OCI-LY1 (cell line): ENCODE results near the gene IL1RAPL1.

Source experiments
- H2AFZ ChIP-seq: fragments of 200-600 bp; sonication (generic), shearing (Covaris generic); 2 replicates; pipeline ENCODE4 v1.6.0; 2014; ENCODE audit warnings: antibody characterized with exemption, mild to moderate bottlenecking, low read length
- H3F3A ChIP-seq: fragments of 200-600 bp; sonication (generic), shearing (Covaris generic); 2 replicates; pipeline ENCODE4 v1.6.0; 2014; ENCODE audit warnings: mild to moderate bottlenecking, antibody characterized with exemption, low read length, moderate library complexity; ENCODE audit not compliant: insufficient read depth
- H3K27ac ChIP-seq: fragments of 200-600 bp; sonication (generic); 2 replicates; pipeline ENCODE4 v1.5.1; 2014; ENCODE audit warnings: low read length, mixed run types, mild to moderate bottlenecking, low read depth; ENCODE audit not compliant: poor library complexity, severe bottlenecking
- H3K27me3 ChIP-seq: fragments of 200-600 bp; sonication (generic); 2 replicates; pipeline ENCODE4 v1.6.0; 2014; ENCODE audit warnings: antibody characterized with exemption, mild to moderate bottlenecking, low read length, moderate library complexity; ENCODE audit not compliant: insufficient read depth
- H3K36me3 ChIP-seq: fragments of 200-600 bp; sonication (generic); 2 replicates; pipeline ENCODE4 v1.6.1; 2014; ENCODE audit warnings: mild to moderate bottlenecking, antibody characterized with exemption, low read length, moderate library complexity, mixed read lengths; ENCODE audit not compliant: insufficient read depth
- H3K4me1 ChIP-seq: fragments of 200-600 bp; sonication (generic); 2 replicates; pipeline ENCODE4 v1.5.1; 2014; ENCODE audit warnings: mild to moderate bottlenecking, low read length, moderate library complexity; ENCODE audit not compliant: insufficient read depth, severe bottlenecking
- H3K4me2 ChIP-seq: fragments of 200-600 bp; sonication (generic), shearing (Covaris generic); 2 replicates; pipeline ENCODE4 v1.6.1; 2014; ENCODE audit warnings: low read length
- H3K4me3 ChIP-seq: fragments of 200-600 bp; sonication (generic); 2 replicates; pipeline ENCODE4 v1.5.1; 2014; ENCODE audit warnings: low read length, low read depth, mild to moderate bottlenecking, mixed read lengths; ENCODE audit not compliant: poor library complexity, severe bottlenecking
- H3K79me2 ChIP-seq: fragments of 200-600 bp; shearing (Covaris generic); 2 replicates; pipeline ENCODE4 v1.6.1; 2016; ENCODE audit warnings: mixed run types, low read length, mixed read lengths; ENCODE audit not compliant: insufficient read depth
- H3K9ac ChIP-seq: fragments of 200-600 bp; sonication (generic), shearing (Covaris generic); 2 replicates; pipeline ENCODE4 v1.6.1; 2014; ENCODE audit warnings: mild to moderate bottlenecking, low read length, mixed read lengths
- H3K9me2 ChIP-seq: fragments of 200-600 bp; sonication (generic), shearing (Covaris generic); 2 replicates; pipeline ENCODE4 v1.6.1; 2014; ENCODE audit warnings: low read depth, mild to moderate bottlenecking, low read length, mixed read lengths
- H3K9me3 ChIP-seq: fragments of 200-600 bp; shearing (Covaris generic); 2 replicates; pipeline ENCODE4 v1.6.1; 2014; ENCODE audit warnings: low read length, mixed read lengths
- H4K20me1 ChIP-seq: fragments of 200-600 bp; sonication (generic), shearing (Covaris generic); 2 replicates; pipeline ENCODE4 v1.6.0; 2016; ENCODE audit warnings: mild to moderate bottlenecking, low read length; ENCODE audit not compliant: insufficient read depth
- CTCF ChIP-seq: fragments of 200-600 bp; sonication (generic), shearing (Covaris generic); IDR thresholded peaks from 2 replicates; pipeline ENCODE4 v1.5.1; 2017; ENCODE audit warnings: mild to moderate bottlenecking, antibody characterized with exemption, low read length, moderate library complexity, mixed read lengths
- EZH2 ChIP-seq: fragments of 200-600 bp; sonication (generic), shearing (Covaris generic); IDR thresholded peaks from 2 replicates; pipeline ENCODE4 v1.8.0; 2017; ENCODE audit warnings: borderline replicate concordance, mixed run types, mild to moderate bottlenecking, antibody characterized with exemption, low read length, moderate library complexity, mixed read lengths

Gene IL1RAPL1

GRCh38 chrX:28595346-28595745 is 8.1 kb downstream of the IL1RAPL1 start:
- Histone ChIP-seq H3K9ac (no peak overlapping the region), H3K27ac (no peak overlapping the region), H3K79me2 (no peaks in the 10 kb centered on the region), H3K4me1 (no peaks in the 10 kb centered on the region), H2AFZ (no peak overlapping the region), H4K20me1 (no peaks in the 10 kb centered on the region), H3F3A (no peaks in the 10 kb centered on the region), H3K27me3 (no peaks in the 10 kb centered on the region), H3K9me2 (no peaks in the 10 kb centered on the region), H3K36me3 (no peaks in the 10 kb centered on the region), H3K4me2 (no peak overlapping the region), H3K4me3 (no peak overlapping the region), H3K9me3 (no peaks in the 10 kb centered on the region)
- TF ChIP-seq EZH2 (no peak), CTCF (no peak)

GRCh38 chrX:28599957-28600356 is 12.7 kb downstream of the IL1RAPL1 start:
- H3K4me3 ChIP-seq, result no peak overlapping the region
- no peak overlapping the region for H3K4me2 ChIP-seq
- H3K36me3 ChIP-seq, result no peaks in the 10 kb centered on the region
- H3F3A ChIP-seq, result no peaks in the 10 kb centered on the region
- H2AFZ ChIP-seq, result no peak overlapping the region
- H4K20me1 ChIP-seq, result no peaks in the 10 kb centered on the region
- no peaks in the 10 kb centered on the region for H3K9me3 ChIP-seq
- TF ChIP-seq CTCF (no peak), EZH2 (no peak)
- H3K9ac ChIP-seq, result no peak overlapping the region
- H3K27me3 ChIP-seq, result no peaks in the 10 kb centered on the region
- no peaks in the 10 kb centered on the region for H3K79me2 ChIP-seq
- H3K4me1 ChIP-seq, result no peaks in the 10 kb centered on the region
- no peak overlapping the region for H3K27ac ChIP-seq
- no peaks in the 10 kb centered on the region for H3K9me2 ChIP-seq

GRCh38 chrX:28609003-28609402 is 21.8 kb downstream of the IL1RAPL1 start:
- no peak overlapping the region for H3K4me3 ChIP-seq
- H3K4me2 ChIP-seq, result no peak overlapping the region
- no peaks in the 10 kb centered on the region for H3K4me1 ChIP-seq
- no peaks in the 10 kb centered on the region for H3K79me2 ChIP-seq
- H4K20me1 ChIP-seq, result no peaks in the 10 kb centered on the region
- H3F3A ChIP-seq, result no peaks in the 10 kb centered on the region
- H3K9me2 ChIP-seq, result no peaks in the 10 kb centered on the region
- H3K27me3 ChIP-seq, result no peaks in the 10 kb centered on the region
- no peak overlapping the region for H3K9ac ChIP-seq
- TF ChIP-seq EZH2 (no peak), CTCF (no peak)
- no peaks in the 10 kb centered on the region for H3K9me3 ChIP-seq
- H2AFZ ChIP-seq, result no peak overlapping the region
- no peaks in the 10 kb centered on the region for H3K36me3 ChIP-seq
- no peak overlapping the region for H3K27ac ChIP-seq
